K562 (cell line): ENCODE results near the gene CNPY3. TPM values are rescaled to one million over a fixed set of nuclear protein-coding genes. Genes with fewer than 3 reads are reported as not detected.

Experiments used
- ATAC-seq: fragments of 200-7000 bp; cut with Tn5 transposase; 3 replicates; pipeline ENCODE4 v1.9.1; 2020; ENCODE audit warnings: moderate library complexity
- BruUV-seq: library from RNA; stranded (reverse); fragments of 400-500 nt; replicated peaks from 2 replicates; lab custom pipeline; 2021; lab: Mats Ljungman, UMichigan
- CTCF ChIA-PET: fragments of 300-600 bp; formaldehyde crosslinking; extraction: SDS; loops from one replicate; lab custom pipeline; 2021; ENCODE audit warnings: low intra/inter-chr PET ratio; lab: Yijun Ruan, JAX
- POLR2A ChIA-PET: fragments of 300-600, 350-650 bp; sonication (Branson Sonifier 250); formaldehyde crosslinking; extraction: SDS; loops from one replicate; lab custom pipeline; 2021; ENCODE audit warnings: antibody characterized with exemption, inconsistent platforms; lab: Yijun Ruan, JAX
- DNase-seq, 4 experiments: peaks; one replicate each; pipeline versions ENCODE4 v3.0.0 to v3.0.0-alpha.2; 2011 to 2018; ENCODE audit warnings: low spot score in 3 of 4, mixed read lengths in 3 of 4; ENCODE audit errors: extremely low read depth in 1 of 4
- FAIRE-seq: peaks from 2 replicates; lab custom pipeline; 2011; peaks lifted over from hg19 to GRCh38; lab: Jason Lieb, UNC
- H2AFZ ChIP-seq: 2 replicates; pipeline ENCODE4 v1.6.0; 2011; ENCODE audit warnings: low read depth, low read length, control low read depth, inconsistent platforms
- H3K27ac ChIP-seq: fragments of 200-600 bp; 3 replicates; pipeline ENCODE4 v1.8.0; 2011; ENCODE audit warnings: low read depth, mild to moderate bottlenecking, control low read depth, inconsistent platforms, low read length, moderate library complexity, mixed read lengths; ENCODE audit errors: extremely low read depth
- H3K27me3 ChIP-seq, 2 experiments: fragments of 300-600 bp in 1 of 2; 2 replicates in 1 of 2; 3 replicates in 1 of 2; pipeline versions ENCODE4 v1.6.0 to v1.8.0; 2011; ENCODE audit warnings: inconsistent platforms in 2 of 2, low read length in 2 of 2, mild to moderate bottlenecking in 1 of 2, mixed read lengths in 1 of 2, moderate library complexity in 1 of 2; ENCODE audit not compliant: control insufficient read depth in 2 of 2, insufficient read depth in 2 of 2
- H3K36me3 ChIP-seq: fragments of 300-600 bp; 3 replicates; pipeline ENCODE4 v1.8.0; 2011; ENCODE audit warnings: mild to moderate bottlenecking, low read length, inconsistent platforms; ENCODE audit not compliant: control insufficient read depth, insufficient read depth
- H3K4me1 ChIP-seq, 2 experiments: fragments of 200-600 bp in 1 of 2; replicated peaks in 1 of 2; 2 replicates in 1 of 2; 3 replicates in 1 of 2; pipeline versions ENCODE4 v1.5.1 to v1.8.0; 2011; ENCODE audit warnings: inconsistent platforms in 2 of 2, low read length in 2 of 2, mild to moderate bottlenecking in 1 of 2, mixed read lengths in 1 of 2, moderate library complexity in 1 of 2; ENCODE audit not compliant: control insufficient read depth in 2 of 2, insufficient read depth in 2 of 2
- H3K4me2 ChIP-seq: 2 replicates; pipeline ENCODE4 v1.6.1; 2011; ENCODE audit warnings: low read length, control low read depth, inconsistent platforms, mixed read lengths; ENCODE audit not compliant: insufficient read depth
- H3K4me3 ChIP-seq: fragments of 200-600 bp; sonication (generic), shearing (Covaris generic); 2 replicates; pipeline ENCODE4 v1.5.1; 2016; ENCODE audit warnings: control low read depth, inconsistent platforms
- H3K79me2 ChIP-seq: fragments of 200-600 bp; 3 replicates; pipeline ENCODE4 v1.8.0; 2011; ENCODE audit warnings: low read length, inconsistent platforms; ENCODE audit not compliant: control insufficient read depth, insufficient read depth
- H3K9ac ChIP-seq, 2 experiments: 2 replicates each; pipeline versions ENCODE4 v1.6.0 to v1.6.1; 2011; ENCODE audit warnings: low read depth in 2 of 2, low read length in 2 of 2, control low read depth in 1 of 2, inconsistent platforms in 1 of 2, mild to moderate bottlenecking in 1 of 2, mixed read lengths in 1 of 2; ENCODE audit not compliant: insufficient read depth in 1 of 2
- H3K9me1 ChIP-seq: one replicate; pipeline ENCODE4 v1.6.0; 2011; ENCODE audit warnings: inconsistent platforms, mild to moderate bottlenecking, low read length, moderate library complexity; ENCODE audit not compliant: control insufficient read depth, insufficient read depth
- H3K9me3 ChIP-seq: replicated peaks from 2 replicates; pipeline ENCODE4 v1.5.1; 2011; ENCODE audit warnings: low read depth, low read length, inconsistent platforms; ENCODE audit not compliant: control insufficient read depth, insufficient read depth
- H4K20me1 ChIP-seq: replicated peaks from 2 replicates; pipeline ENCODE4 v1.6.1; 2011; ENCODE audit warnings: low read length, inconsistent platforms, mixed read lengths; ENCODE audit not compliant: control insufficient read depth, insufficient read depth
- GTF2E2 ChIP-seq: fragments of 200-800 bp; sonication (Bioruptor generic); IDR thresholded peaks from 2 replicates; pipeline ENCODE4 v1.6.1; 2016; ENCODE audit warnings: missing genetic modification characterization, missing compliant biosample characterization
- MBD2 ChIP-seq: sonication (generic); IDR thresholded peaks from 2 replicates; pipeline ENCODE4 v1.6.1; 2016; ENCODE audit warnings: low read depth, borderline replicate concordance
- MEF2A ChIP-seq: IDR thresholded peaks from 2 replicates; pipeline ENCODE4 v1.6.1; 2011; ENCODE audit warnings: low read depth, mild to moderate bottlenecking, low read length, moderate library complexity; ENCODE audit not compliant: control insufficient read depth
- RBFOX2 ChIP-seq: fragments of 200-400 bp; formaldehyde crosslinking; IDR thresholded peaks from 2 replicates; pipeline ENCODE4 v1.6.1; 2017; ENCODE audit warnings: low read depth, mild to moderate bottlenecking, low read length, moderate library complexity
- RBM22 ChIP-seq: fragments of 200-400 bp; formaldehyde crosslinking; IDR thresholded peaks from 2 replicates; pipeline ENCODE4 v1.6.1; 2018; ENCODE audit warnings: low read length, low read depth; ENCODE audit not compliant: poor library complexity, severe bottlenecking
- SETDB1 ChIP-seq: IDR thresholded peaks from one replicate; pipeline ENCODE4 v1.6.1; 2012; ENCODE audit warnings: low read length, control low read depth, inconsistent platforms
- WGBS: fragments of 100-300 bp; shearing (Covaris generic); methylation state at CpG from one replicate; pipeline ENCODE4 v1.1.6; 2016; ENCODE audit warnings: low coverage, mixed read lengths; ENCODE audit not compliant: insufficient coverage; ENCODE audit errors: missing lambda C conversion rate; 5-methylcytosine and 5-hydroxymethylcytosine counted together
- in situ Hi-C: fragments of 300-500 bp; cut with MboI; formaldehyde crosslinking; loops from 4 replicates; pipeline ENCODE4 v1.15.0; 2018; ENCODE audit warnings: inconsistent platforms, mixed read lengths
- intact Hi-C: fragments of 100-400 bp; cut with micrococcal nuclease; formaldehyde crosslinking; loops from 2 replicates; pipeline ENCODE4 v1.14.2; 2022
- polyA plus RNA-seq, 8 experiments: library from polyadenylated mRNA; depleted of rRNA in 4 of 8; stranded (reverse) in 5 of 8; unstranded in 3 of 8; fragments of >200 nt; fragmentation: Nextera tagmentation in 2 of 8; fragmentation: Illumina TruSeq in 1 of 8; extraction: Ambion mirVana in 2 of 8; extraction: Trizol in 1 of 8; gene quantifications; 2 replicates each; pipeline versions ENCODE4 v1.2.1 to v1.2.3, GENCODE V29; 2011 to 2014; ENCODE audit warnings: inconsistent platforms in 1 of 8, missing spikeins in 1 of 8
- total RNA-seq, 7 experiments: library from RNA; depleted of rRNA in 6 of 7; stranded (reverse); fragments of >200 nt in 6 of 7; fragmentation: Illumina TruSeq in 2 of 7; extraction: Trizol in 2 of 7; gene quantifications; 2 replicates each; pipeline versions ENCODE4 v1.2.1 to v1.2.3, GENCODE V29; 2011 to 2021; ENCODE audit warnings: low replicate concordance in 1 of 7
- TF ChIP-seq, protein P1 (sequence below), 2 experiments: fragments of 450-650 bp in 1 of 2; sonication (generic) in 1 of 2; formaldehyde crosslinking in 1 of 2; IDR thresholded peaks in 1 of 2; conservative IDR thresholded peaks in 1 of 2; 2 replicates each; pipeline versions ENCODE4 v1.6.1 to v1.8.1; 2016 to 2023; ENCODE audit warnings: mild to moderate bottlenecking in 2 of 2, moderate library complexity in 2 of 2, inconsistent platforms in 1 of 2, missing genetic modification reagents in 1 of 2
- TF ChIP-seq, protein P2 (sequence below): fragments of 250-450 bp; sonication (Bioruptor Pico); IDR thresholded peaks from 2 replicates; pipeline ENCODE4 v1.6.1; 2021; ENCODE audit warnings: mild to moderate bottlenecking
- TF ChIP-seq, protein P3 (sequence below): fragments of 450-650 bp; IDR thresholded peaks from 2 replicates; pipeline ENCODE4 v1.6.1; 2016; ENCODE audit warnings: missing biosample characterization, missing genetic modification characterization

Gene CNPY3
- total and polyA plus RNA-seq, 9 of the 15 experiments (the other 6 are each of a cell fraction or from before 2014, with no cell fraction given), result 2.4 to 37.4 (median 21.2) TPM

DNA sequence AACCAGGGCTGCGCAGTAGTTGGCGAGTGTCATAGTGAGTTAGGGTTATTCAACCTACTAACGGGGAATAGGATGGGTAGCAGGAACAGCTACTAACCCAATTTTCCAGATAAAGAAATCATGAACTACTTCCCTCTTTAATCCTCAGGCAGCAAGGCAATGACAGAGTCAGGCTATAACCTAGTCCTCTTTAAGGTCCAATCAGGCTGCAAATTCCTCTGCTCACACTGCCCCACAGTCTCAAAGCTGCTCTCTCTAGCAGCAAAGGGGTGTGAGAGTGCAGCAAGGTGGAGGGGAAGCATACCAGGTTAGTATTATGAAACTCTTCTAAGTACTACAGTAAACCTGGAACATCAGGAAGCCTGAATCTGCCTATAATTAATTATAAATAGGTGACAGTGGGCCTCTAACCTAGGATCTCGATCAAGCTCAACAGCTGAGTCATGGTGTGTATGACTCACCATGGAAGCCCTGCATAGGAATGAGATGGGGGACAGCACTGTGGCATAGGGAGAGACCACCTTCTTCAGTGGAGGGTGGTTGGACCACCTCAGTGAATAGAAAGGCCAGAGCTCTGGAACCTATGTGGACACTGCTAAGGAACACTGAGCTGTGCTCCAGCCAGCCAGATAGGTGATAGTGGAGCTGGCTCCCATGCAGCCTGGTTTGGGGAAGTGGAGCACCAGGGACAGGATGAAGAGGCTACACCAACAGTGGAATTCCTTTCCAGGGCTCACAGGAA is 41.8 kb downstream of the CNPY3 start (continued):
- TF ChIP-seq, protein P1, sequence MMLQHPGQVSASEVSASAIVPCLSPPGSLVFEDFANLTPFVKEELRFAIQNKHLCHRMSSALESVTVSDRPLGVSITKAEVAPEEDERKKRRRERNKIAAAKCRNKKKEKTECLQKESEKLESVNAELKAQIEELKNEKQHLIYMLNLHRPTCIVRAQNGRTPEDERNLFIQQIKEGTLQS (IDR thresholded peaks at IDR 0.05), result peak; percentile 99
- TF ChIP-seq, protein P1 (CRISPR knock-in tag; conservative IDR thresholded peaks at IDR 0.05), result peak; percentile 96

DNA sequence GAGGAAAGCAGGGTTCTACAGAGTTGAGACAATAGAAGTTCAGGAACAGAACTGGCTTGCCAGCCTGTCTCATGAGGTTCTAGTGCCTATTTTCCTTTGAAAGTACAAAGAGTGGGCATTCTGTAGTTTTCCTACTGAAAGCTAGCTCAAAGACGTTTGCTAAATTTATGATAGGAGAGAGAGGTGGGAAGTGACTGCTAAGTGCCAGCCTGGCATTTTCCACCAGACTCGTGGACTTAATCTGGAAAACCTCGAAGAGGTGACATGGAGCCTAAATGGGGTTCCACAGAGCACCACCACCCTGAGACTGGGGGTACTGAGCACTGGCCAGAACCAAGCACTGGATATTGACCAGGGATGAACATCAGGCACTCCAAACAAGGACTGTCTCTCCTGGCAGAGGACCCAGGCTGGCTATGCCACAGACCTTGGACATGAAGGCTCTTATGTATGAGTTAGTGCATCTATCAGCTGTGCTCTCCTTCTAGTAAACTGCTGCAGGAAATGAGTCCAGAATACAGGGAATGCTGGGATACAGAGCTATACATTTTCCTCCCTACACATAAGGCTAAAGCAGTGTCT is 42.6 kb downstream of the CNPY3 start:
- FAIRE-seq, result no peak
- CTCF ChIA-PET, result no interaction called here
- H3K36me3 ChIP-seq, result peaks cover 55% of the 10 kb centered on the region

More for the DNA sequence above, 42.6 kb downstream of the CNPY3 start:
- Histone ChIP-seq H3K9me1 (no peaks in the 10 kb centered on the region), H2AFZ (peak overlapping the region; percentile 52), H3K27ac (peak overlapping the region; percentile 74), H3K27me3 (no peaks in the 10 kb centered on the region), H4K20me1 (no peaks in the 10 kb centered on the region), H3K79me2 (peaks cover 19% of the 10 kb centered on the region), H3K4me1 (peaks cover 14 to 36% of the 10 kb centered on the region in 2 experiments), H3K9ac (peak overlapping the region; percentile 10 to 33; a peak in 2 of 4 replicates), H3K4me2 (no peak overlapping the region), H3K4me3 (no peak overlapping the region), H3K9me3 (no peaks in the 10 kb centered on the region)
- TF ChIP-seq, protein P2, sequence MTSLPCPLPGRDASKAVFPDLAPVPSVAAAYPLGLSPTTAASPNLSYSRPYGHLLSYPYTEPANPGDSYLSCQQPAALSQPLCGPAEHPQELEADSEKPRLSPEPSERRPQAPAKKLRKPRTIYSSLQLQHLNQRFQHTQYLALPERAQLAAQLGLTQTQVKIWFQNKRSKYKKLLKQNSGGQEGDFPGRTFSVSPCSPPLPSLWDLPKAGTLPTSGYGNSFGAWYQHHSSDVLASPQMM (CRISPR knock-in tag), result no peak
- no peak for TF ChIP-seq SETDB1
- no peak for TF ChIP-seq MEF2A
- TF ChIP-seq RBM22, result no peak
- TF ChIP-seq MBD2, result 0 out of 2 replicates have a peak, but pooled peaks have one; percentile 16
- TF ChIP-seq, protein P3, sequence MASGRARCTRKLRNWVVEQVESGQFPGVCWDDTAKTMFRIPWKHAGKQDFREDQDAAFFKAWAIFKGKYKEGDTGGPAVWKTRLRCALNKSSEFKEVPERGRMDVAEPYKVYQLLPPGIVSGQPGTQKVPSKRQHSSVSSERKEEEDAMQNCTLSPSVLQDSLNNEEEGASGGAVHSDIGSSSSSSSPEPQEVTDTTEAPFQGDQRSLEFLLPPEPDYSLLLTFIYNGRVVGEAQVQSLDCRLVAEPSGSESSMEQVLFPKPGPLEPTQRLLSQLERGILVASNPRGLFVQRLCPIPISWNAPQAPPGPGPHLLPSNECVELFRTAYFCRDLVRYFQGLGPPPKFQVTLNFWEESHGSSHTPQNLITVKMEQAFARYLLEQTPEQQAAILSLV (tag), result no peak
- TF ChIP-seq RBFOX2, result no peak
- TF ChIP-seq GTF2E2, result no peak
- ATAC-seq, result no peak
- no peak for DNase-seq
- BruUV-seq, result no TSS peak
- intact Hi-C loops, result no loop called here
- WGBS, result 51% methylated on average over 3 of the region's 3 CpGs
- in situ Hi-C loops, result no loop called here
- POLR2A ChIA-PET, result interaction anchor here (0.6 to 1.2 kb wide), 12 partner anchors 8 to 125 kb away, joined by 3 to 6 read pairs (median 3); partner anchors contain the start of genes CUL7 and PPP2R5D
